Measurements from ENCODE around the gene MCM8.
A peak's percentile ranks its signal among the peaks of the same experiment; 100 is the strongest.
"Not testable (repeated sequence)": the region's sequence is repeated elsewhere in the genome, so short reads cannot be mapped to it uniquely, and the experiment has no call there.

MCM8 gene

DNA sequence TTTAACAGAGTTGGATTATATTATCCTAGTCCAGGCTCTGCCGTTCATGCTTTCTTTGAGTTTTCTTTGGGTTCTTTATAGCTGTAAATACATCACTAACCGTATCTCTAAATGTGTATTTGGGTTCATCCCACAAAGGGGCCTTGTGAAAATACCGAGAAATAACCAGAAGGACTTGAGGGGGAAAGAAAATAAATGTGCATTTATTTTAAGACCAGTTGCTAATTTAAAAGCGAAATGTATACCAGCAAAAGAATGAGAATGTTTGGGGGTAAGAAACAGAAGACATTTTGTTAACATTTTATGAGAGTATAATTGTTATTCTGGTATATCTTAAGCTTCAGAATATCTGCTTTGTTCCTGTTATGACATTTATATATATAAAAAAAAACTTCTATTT lies 64.5 kb downstream of the MCM8 start:
- no peak overlapping the region for H3K4me3 ChIP-seq
- H3K27me3 ChIP-seq, result no peaks in the 10 kb centered on the region
- no peak for TF ChIP-seq Cebpa-rat (IDR thresholded peaks at IDR 0.05)
- H3K36me3 ChIP-seq, result peaks cover 92% of the 10 kb centered on the region
- H3K4me1 ChIP-seq, result no peaks in the 10 kb centered on the region
- peaks cover 68% of the 10 kb centered on the region for H4K20me1 ChIP-seq
- no peak overlapping the region for H3K27ac ChIP-seq
- H3K4me2 ChIP-seq, result no peak overlapping the region
- no peak overlapping the region for H3K9ac ChIP-seq
- H3K9me3 ChIP-seq, result no peaks in the 10 kb centered on the region

DNA sequence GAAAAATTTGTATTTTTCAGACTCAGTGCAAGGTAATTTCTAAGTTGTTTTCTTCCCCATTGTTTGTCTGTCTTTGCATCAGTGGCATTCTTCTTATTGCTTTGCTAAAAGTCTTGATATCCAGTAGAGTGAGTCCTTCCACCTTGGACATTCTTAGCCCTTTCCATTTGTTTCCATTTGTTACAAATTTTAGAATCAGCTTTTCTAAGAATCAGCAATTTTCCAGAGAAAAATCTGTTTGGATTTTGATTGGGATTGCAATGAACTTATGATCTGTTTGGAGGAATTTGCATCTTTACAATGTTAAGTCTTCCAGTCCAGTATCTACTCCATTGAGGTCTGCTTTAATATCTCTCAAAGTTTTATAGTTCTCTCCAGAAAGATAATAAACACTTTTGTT lies 67.0 kb downstream of the MCM8 start:
- Histone ChIP-seq H3K36me3 (peaks cover 79% of the 10 kb centered on the region), H3K9ac (no peak overlapping the region), H3K4me1 (no peaks in the 10 kb centered on the region), H3K4me2 (no peak overlapping the region), H3K27ac (no peak overlapping the region), H3K9me3 (peaks cover 8% of the 10 kb centered on the region), H4K20me1 (peaks cover 59% of the 10 kb centered on the region), H3K4me3 (no peak overlapping the region), H3K27me3 (no peaks in the 10 kb centered on the region)
- no peak for TF ChIP-seq Cebpa-rat (IDR thresholded peaks at IDR 0.05)

DNA sequence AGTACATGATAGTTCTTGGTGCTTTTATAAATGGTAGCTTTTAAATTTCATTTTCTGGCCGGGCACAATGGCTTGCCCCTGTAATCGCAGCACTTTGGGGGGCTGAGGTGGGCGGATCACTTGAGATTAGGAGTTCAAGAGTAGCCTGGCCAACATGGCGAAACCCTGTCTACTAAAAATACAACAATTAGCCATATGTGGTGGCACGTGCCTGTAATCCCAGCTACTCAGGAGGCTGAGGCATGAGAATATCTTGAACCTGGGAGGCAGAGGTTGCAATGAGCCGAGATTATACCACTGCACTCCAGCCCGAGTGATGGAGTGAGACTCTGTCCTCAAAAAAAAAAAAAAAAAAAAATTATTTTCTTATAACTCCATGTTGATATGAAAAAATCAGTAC lies 67.4 kb downstream of the MCM8 start:
- no peak overlapping the region for H3K9ac ChIP-seq
- TF ChIP-seq Cebpa-rat (IDR thresholded peaks at IDR 0.05), result no peak
- H3K9me3 ChIP-seq, result peaks cover 12% of the 10 kb centered on the region
- H3K27me3 ChIP-seq, result no peaks in the 10 kb centered on the region
- no peaks in the 10 kb centered on the region for H3K4me1 ChIP-seq
- no peak overlapping the region for H3K4me2 ChIP-seq
- no peak overlapping the region for H3K27ac ChIP-seq
- H3K4me3 ChIP-seq, result no peak overlapping the region
- peaks cover 79% of the 10 kb centered on the region for H3K36me3 ChIP-seq
- peaks cover 55% of the 10 kb centered on the region for H4K20me1 ChIP-seq

DNA sequence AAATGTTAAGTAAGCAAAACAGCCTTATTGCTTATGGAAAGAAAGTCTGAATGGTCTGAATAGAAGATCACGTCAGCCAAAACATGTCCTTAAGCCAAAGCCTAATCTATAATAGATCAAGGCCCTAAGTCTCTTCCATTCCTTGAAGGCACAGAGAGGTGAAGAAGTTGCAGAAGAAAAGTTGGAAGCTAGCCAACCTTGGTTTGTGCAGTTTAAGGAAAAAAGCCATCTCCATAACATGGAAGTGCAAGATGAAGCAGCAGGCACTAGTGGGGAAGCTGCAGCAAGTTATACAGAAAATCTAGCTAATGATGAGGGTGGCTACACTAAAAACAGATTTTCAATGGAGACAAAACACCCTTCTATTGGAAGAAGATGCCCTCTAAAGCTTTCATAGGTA lies 74.3 kb downstream of the MCM8 start:
- H4K20me1 ChIP-seq, result peaks cover 20% of the 10 kb centered on the region
- no peaks in the 10 kb centered on the region for H3K27me3 ChIP-seq
- no peaks in the 10 kb centered on the region for H3K4me1 ChIP-seq
- H3K36me3 ChIP-seq, result peaks cover 78% of the 10 kb centered on the region
- peaks cover 44% of the 10 kb centered on the region for H3K9me3 ChIP-seq
- no peak for TF ChIP-seq Cebpa-rat (IDR thresholded peaks at IDR 0.05)
- no peak overlapping the region for H3K9ac ChIP-seq
- H3K4me3 ChIP-seq, result no peak overlapping the region; the same call in 1 of the 2 replicates
- no peak overlapping the region for H3K4me2 ChIP-seq
- H3K27ac ChIP-seq, result no peak overlapping the region

DNA sequence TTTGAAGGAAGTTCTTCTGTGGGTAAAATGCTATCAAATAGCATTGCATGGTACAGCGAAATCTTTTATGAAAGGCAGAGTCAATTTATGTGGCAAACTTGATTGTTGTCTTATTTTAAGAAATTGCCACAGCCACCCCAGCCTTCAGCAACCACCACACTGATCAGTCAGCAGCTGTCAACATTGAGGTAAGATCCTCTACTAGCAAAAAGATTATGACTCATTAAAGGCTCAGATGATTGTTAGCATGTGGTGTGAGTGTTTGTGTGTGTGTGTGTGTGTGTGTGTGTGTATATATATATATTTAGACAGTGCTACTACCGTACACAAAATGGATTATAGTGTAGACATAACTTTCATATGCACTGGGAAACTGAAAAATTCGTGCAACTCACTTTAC lies 75.6 kb downstream of the MCM8 start:
- H3K4me3 ChIP-seq, result no peak overlapping the region
- no peak for TF ChIP-seq Cebpa-rat (IDR thresholded peaks at IDR 0.05)
- H4K20me1 ChIP-seq, result peaks cover 33% of the 10 kb centered on the region
- no peak overlapping the region for H3K27ac ChIP-seq
- no peak overlapping the region for H3K4me2 ChIP-seq
- no peaks in the 10 kb centered on the region for H3K4me1 ChIP-seq
- no peak overlapping the region for H3K9ac ChIP-seq
- H3K9me3 ChIP-seq, result peaks cover 43% of the 10 kb centered on the region
- H3K36me3 ChIP-seq, result peaks cover 80% of the 10 kb centered on the region
- H3K27me3 ChIP-seq, result no peaks in the 10 kb centered on the region

DNA sequence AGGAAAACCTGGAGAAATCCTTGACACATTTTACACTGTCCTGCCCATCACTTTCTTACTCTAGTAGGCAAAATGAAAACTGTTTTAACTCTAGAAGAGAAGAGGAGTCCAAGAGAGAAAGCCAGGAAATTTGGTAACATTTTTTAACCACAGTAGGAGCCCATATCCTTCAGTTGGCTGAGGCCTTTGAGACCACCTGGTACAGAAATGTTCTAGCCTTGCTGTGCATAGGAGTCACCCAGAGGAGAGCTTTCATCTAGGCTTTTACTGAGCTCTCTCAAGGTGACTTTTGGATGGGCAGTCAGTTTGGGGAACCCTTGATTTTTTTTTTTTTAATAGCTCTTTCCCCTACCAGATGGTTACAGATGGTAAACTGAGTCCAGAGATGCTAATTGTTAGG lies 78.4 kb downstream of the MCM8 start:
- no peaks in the 10 kb centered on the region for H3K27me3 ChIP-seq
- peaks cover 23% of the 10 kb centered on the region for H3K9me3 ChIP-seq
- no peaks in the 10 kb centered on the region; the same call in 1 of the 2 replicates for H3K4me1 ChIP-seq
- peaks cover 78% of the 10 kb centered on the region for H3K36me3 ChIP-seq
- no peak overlapping the region for H3K4me2 ChIP-seq
- TF ChIP-seq Cebpa-rat (IDR thresholded peaks at IDR 0.05), result no peak
- no peak overlapping the region for H3K4me3 ChIP-seq
- no peak overlapping the region for H3K27ac ChIP-seq
- H4K20me1 ChIP-seq, result peaks cover 38% of the 10 kb centered on the region
- no peak overlapping the region for H3K9ac ChIP-seq

DNA sequence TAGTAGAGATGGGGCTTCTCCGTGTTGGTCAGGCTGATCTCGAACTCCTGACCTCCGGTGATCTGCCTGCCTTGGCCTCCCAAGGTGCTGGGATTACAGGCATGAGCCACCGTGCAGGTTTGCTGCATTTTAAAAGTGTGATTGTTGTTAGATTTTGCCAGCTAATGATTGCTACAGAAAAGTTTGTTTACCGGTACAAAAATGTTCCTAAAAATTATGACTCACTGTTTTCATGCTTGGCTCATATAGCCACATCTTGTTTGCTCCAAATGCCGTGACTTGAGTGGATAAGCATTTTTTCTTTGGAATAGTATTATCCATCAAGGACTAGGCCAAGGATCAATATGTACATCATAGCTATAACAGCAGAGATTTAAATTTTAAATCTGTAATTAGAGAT lies 79.1 kb downstream of the MCM8 start:
- no peaks in the 10 kb centered on the region for H3K27me3 ChIP-seq
- H3K36me3 ChIP-seq, result peaks cover 78% of the 10 kb centered on the region
- H3K4me3 ChIP-seq, result no peak overlapping the region
- TF ChIP-seq Cebpa-rat (IDR thresholded peaks at IDR 0.05), result no peak
- H3K9me3 ChIP-seq, result peaks cover 16% of the 10 kb centered on the region
- no peak overlapping the region for H3K9ac ChIP-seq
- H3K4me2 ChIP-seq, result no peak overlapping the region
- H3K27ac ChIP-seq, result no peak overlapping the region
- peaks cover 38% of the 10 kb centered on the region for H4K20me1 ChIP-seq
- peaks cover 7% of the 10 kb centered on the region for H3K4me1 ChIP-seq

DNA sequence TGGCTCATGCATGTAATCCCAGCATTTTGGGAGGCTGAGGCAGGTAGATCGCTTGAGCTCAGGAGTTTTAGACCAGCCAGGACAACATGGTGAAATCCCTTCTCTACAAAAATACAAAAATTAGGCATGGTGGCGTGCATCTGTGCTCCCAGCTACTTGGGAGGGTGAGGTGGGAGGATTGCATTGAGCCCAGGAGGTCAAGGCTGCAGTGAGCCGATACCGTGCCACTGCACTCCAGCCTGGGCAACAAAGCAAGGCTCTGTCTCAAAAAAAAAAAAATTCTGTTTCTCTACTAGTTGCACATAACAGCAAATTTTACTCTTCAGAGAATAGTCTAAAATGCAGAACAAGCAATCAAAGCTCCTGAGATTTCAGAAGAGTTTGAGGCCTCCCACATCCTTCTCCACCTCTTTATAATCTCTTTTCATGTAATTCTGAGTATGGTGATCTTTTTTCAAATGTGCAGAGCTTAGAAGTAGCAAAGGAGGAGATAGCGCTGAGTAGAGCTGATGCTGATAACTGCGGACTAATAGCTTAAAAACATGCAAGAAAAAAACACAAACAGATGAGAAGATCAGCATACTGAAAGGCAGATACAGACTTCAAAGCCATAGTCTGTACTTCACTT lies 80.1 kb downstream of the MCM8 start:
- no peak overlapping the region for H3K27ac ChIP-seq
- H3K27me3 ChIP-seq, result no peaks in the 10 kb centered on the region
- peaks cover 75% of the 10 kb centered on the region for H3K36me3 ChIP-seq
- peaks cover 38% of the 10 kb centered on the region for H4K20me1 ChIP-seq
- H3K9ac ChIP-seq, result no peak overlapping the region
- no peak overlapping the region for H3K4me2 ChIP-seq
- H3K9me3 ChIP-seq, result peaks cover 5% of the 10 kb centered on the region
- no peak overlapping the region for H3K4me3 ChIP-seq
- peaks cover 10% of the 10 kb centered on the region for H3K4me1 ChIP-seq
- TF ChIP-seq Cebpa-rat (IDR thresholded peaks at IDR 0.05), result no peak

DNA sequence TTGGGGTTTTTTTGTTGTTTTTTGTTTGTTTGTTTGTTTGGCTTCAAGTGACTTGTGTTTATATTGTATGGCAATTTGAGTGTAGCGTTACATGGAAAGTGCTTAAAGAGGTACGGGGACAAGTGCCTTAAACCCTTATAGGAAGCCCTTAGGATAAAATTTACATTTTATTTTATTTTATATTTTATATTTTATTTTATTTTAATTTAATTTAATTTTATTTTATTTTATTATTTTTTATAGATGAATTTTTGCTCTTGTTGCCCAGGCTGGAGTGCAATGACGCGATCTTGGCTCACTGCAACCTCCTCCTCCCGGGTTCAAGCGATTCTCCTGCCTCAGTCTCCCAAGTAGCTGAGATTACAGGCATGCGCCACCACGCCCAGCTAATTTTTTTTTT lies 82.5 kb downstream of the MCM8 start:
- not testable (repeated sequence) for H3K4me3 ChIP-seq, H3K27ac ChIP-seq, H3K4me2 ChIP-seq, H3K9me3 ChIP-seq, H3K27me3 ChIP-seq, H3K9ac ChIP-seq, H3K4me1 ChIP-seq
- Histone ChIP-seq H3K36me3 (peaks cover 76% of the 10 kb centered on the region), H4K20me1 (peaks cover 32% of the 10 kb centered on the region)

DNA sequence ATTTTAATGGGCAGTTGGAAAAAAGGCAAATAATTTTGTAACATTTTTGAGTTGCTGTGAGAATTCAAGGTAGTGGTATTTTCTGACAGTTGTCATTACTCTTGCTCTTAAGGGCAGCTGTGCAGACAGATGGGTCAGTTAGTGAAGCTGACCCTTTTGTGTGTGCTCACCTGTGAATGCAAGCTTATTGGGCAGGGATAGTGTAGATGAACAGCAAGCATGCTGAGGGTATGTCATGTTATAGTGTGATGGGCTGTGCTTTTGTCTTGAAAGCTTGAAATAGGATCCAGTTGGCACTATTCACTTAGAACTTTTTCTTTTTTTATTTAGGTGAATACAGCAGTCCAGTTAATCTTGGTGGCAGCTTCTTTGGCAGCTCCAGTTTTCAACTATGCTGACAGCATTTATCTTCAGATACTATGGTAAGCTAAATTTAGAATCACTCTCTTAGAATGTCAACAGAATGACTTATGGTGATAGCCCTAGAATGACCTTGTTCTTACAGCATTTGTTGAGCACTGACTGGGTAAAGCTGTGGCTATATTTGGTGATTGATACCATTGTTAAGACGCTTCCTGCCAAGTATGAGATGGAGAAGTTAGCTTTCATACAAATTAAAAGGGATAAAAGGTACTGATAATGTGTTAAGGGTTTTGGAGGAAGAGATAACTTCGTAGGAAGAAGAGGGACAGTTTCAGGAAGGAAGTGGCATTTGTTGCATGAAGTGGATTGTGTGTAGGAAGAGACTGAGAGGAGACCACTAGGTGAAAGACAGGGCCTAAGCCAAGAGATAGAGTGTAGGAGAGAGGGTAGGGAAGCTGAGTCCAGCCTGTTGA lies 83.9 kb downstream of the MCM8 start:
- H3K9ac ChIP-seq, result no peak overlapping the region
- no peaks in the 10 kb centered on the region for H3K27me3 ChIP-seq
- no peak overlapping the region for H3K27ac ChIP-seq
- H3K4me2 ChIP-seq, result 0 out of 2 replicates have a peak overlapping the region, but pooled peaks have one; percentile 1
- no peak for TF ChIP-seq Cebpa-rat (IDR thresholded peaks at IDR 0.05)
- H4K20me1 ChIP-seq, result peaks cover 38% of the 10 kb centered on the region
- H3K9me3 ChIP-seq, result no peaks in the 10 kb centered on the region
- peaks cover 83% of the 10 kb centered on the region for H3K36me3 ChIP-seq
- no peak overlapping the region for H3K4me3 ChIP-seq
- H3K4me1 ChIP-seq, result peaks cover 10% of the 10 kb centered on the region

All from BLaER1 (cell line).